ENCODE data around the gene TTYH2. TPM values are rescaled to one million over a fixed set of nuclear protein-coding genes. Genes with fewer than 3 reads are reported as not detected.

Gene TTYH2
- total RNA-seq, 1 experiment from 2014 or later = 0.12 TPM

GRCh38 chr17:74240618-74241205 is 27.3 kb downstream of the TTYH2 start:
- BruUV-seq (replicated peaks) = no TSS peak
- no peak for DNase-seq (ENCODE audit: unreplicated experiment)
- H3K36me3 Mint-ChIP-seq (ENCODE audit: insufficient read depth, unreplicated experiment) = no peaks in the 10 kb centered on the region
- no peak for TF ChIP-seq CTCF (IDR thresholded peaks at IDR 0.05; ENCODE audit: unreplicated experiment)
- intact Hi-C loops (cut with micrococcal nuclease) = no loop called here
- no peaks in the 10 kb centered on the region for H3K9me3 Mint-ChIP-seq (ENCODE audit: unreplicated experiment)
- CTCF ChIA-PET = interaction anchor here (0.7 kb wide), 1 partner anchor 435 kb away, joined by 3 read pairs; no protein-coding TSS in a partner anchor
- H3K27me3 Mint-ChIP-seq (ENCODE audit: insufficient read depth, unreplicated experiment) = peaks cover 18% of the 10 kb centered on the region
- H3K4me1 Mint-ChIP-seq (ENCODE audit: insufficient read depth, unreplicated experiment) = no peaks in the 10 kb centered on the region
- H3K4me3 Mint-ChIP-seq (ENCODE audit: unreplicated experiment) = no peak overlapping the region
- H3K27ac Mint-ChIP-seq (ENCODE audit: low read depth, unreplicated experiment) = no peak overlapping the region
- POLR2A ChIA-PET = interaction anchor here (0.6 kb wide), 1 partner anchor 83 kb away, joined by 3 read pairs; no protein-coding TSS in a partner anchor

GRCh38 chr17:74241431-74241830 is 28.1 kb downstream of the TTYH2 start:
- Mint-ChIP-seq H3K27me3 (ENCODE audit: insufficient read depth, unreplicated experiment) (peaks cover 18% of the 10 kb centered on the region), H3K4me3 (ENCODE audit: unreplicated experiment) (no peak overlapping the region), H3K27ac (ENCODE audit: low read depth, unreplicated experiment) (no peak overlapping the region), H3K4me1 (ENCODE audit: insufficient read depth, unreplicated experiment) (no peaks in the 10 kb centered on the region), H3K9me3 (ENCODE audit: unreplicated experiment) (no peaks in the 10 kb centered on the region), H3K36me3 (ENCODE audit: insufficient read depth, unreplicated experiment) (no peaks in the 10 kb centered on the region)
- ChIA-PET CTCF (interaction anchor here (0.7 kb wide), 1 partner anchor 435 kb away, joined by 3 read pairs; no protein-coding TSS in a partner anchor), POLR2A (no interaction called here)
- no peak for TF ChIP-seq CTCF (IDR thresholded peaks at IDR 0.05; ENCODE audit: unreplicated experiment)
- intact Hi-C loops (cut with micrococcal nuclease) = no loop called here
- no peak for DNase-seq (ENCODE audit: unreplicated experiment)
- BruUV-seq (replicated peaks) = no TSS peak

- ChIA-PET CTCF (interaction anchor here (0.7 kb wide), 1 partner anchor 434 kb away, joined by 3 read pairs; no protein-coding TSS in a partner anchor), POLR2A (no interaction called here)
- intact Hi-C loops (cut with micrococcal nuclease) = no loop called here
- Mint-ChIP-seq H3K27me3 (ENCODE audit: insufficient read depth, unreplicated experiment) (peaks cover 18% of the 10 kb centered on the region), H3K4me1 (ENCODE audit: insufficient read depth, unreplicated experiment) (no peaks in the 10 kb centered on the region), H3K36me3 (ENCODE audit: insufficient read depth, unreplicated experiment) (no peaks in the 10 kb centered on the region), H3K4me3 (ENCODE audit: unreplicated experiment) (no peak overlapping the region), H3K9me3 (ENCODE audit: unreplicated experiment) (no peaks in the 10 kb centered on the region), H3K27ac (ENCODE audit: low read depth, unreplicated experiment) (no peak overlapping the region)
- TF ChIP-seq CTCF (IDR thresholded peaks at IDR 0.05; ENCODE audit: unreplicated experiment) = no peak
- DNase-seq (ENCODE audit: unreplicated experiment) = no peak
- no TSS peak for BruUV-seq (replicated peaks)
Observed at GRCh38 chr17:74241847-74242246, 28.5 kb downstream of the TTYH2 start.

- intact Hi-C loops (cut with micrococcal nuclease) = no loop called here
- ChIA-PET POLR2A (no interaction called here), CTCF (interaction anchor here (0.6 kb wide), 1 partner anchor 16 kb away, joined by 3 read pairs; no protein-coding TSS in a partner anchor)
- H3K9me3 Mint-ChIP-seq (ENCODE audit: unreplicated experiment) = no peaks in the 10 kb centered on the region
- no peaks in the 10 kb centered on the region for H3K36me3 Mint-ChIP-seq (ENCODE audit: insufficient read depth, unreplicated experiment)
- DNase-seq (ENCODE audit: unreplicated experiment) = no peak
- peaks cover 18% of the 10 kb centered on the region for H3K27me3 Mint-ChIP-seq (ENCODE audit: insufficient read depth, unreplicated experiment)
- no peak overlapping the region for H3K27ac Mint-ChIP-seq (ENCODE audit: low read depth, unreplicated experiment)
- H3K4me1 Mint-ChIP-seq (ENCODE audit: insufficient read depth, unreplicated experiment) = no peaks in the 10 kb centered on the region
- no peak for TF ChIP-seq CTCF (IDR thresholded peaks at IDR 0.05; ENCODE audit: unreplicated experiment)
- BruUV-seq (replicated peaks) = no TSS peak
- H3K4me3 Mint-ChIP-seq (ENCODE audit: unreplicated experiment) = no peak overlapping the region
Observed at GRCh38 chr17:74243013-74243755, 29.8 kb downstream of the TTYH2 start.
